NCI-H2196 treated with DMSO at 0.1 percent for 48 hours (cell line): Measurements from ENCODE around the gene SMARCA2.

ENCODE experiments used
- DNase-seq: peaks from one replicate; lab custom pipeline; 2025; ENCODE audit not compliant: unreplicated experiment; lab: John Stamatoyannopoulos, UW

The SMARCA2 gene

GRCh38 chr9:2086971-2087370 lies 71.8 kb downstream of the SMARCA2 start:
- DNase-seq, result no peak

- peak; percentile 19 for DNase-seq
Measured at GRCh38 chr9:2087500-2088313, 72.6 kb downstream of the SMARCA2 start.

- DNase-seq, result no peak
Measured at GRCh38 chr9:2093920-2094597, 78.9 kb downstream of the SMARCA2 start.

GRCh38 chr9:2096376-2096970 lies 81.3 kb downstream of the SMARCA2 start:
- DNase-seq, result no peak

- no peak for DNase-seq
Measured at GRCh38 chr9:2106666-2107065, 91.5 kb downstream of the SMARCA2 start.

- no peak for DNase-seq
Measured at GRCh38 chr9:2107906-2108451, 92.8 kb downstream of the SMARCA2 start.

GRCh38 chr9:2109069-2109650 lies 94.0 kb downstream of the SMARCA2 start:
- DNase-seq, result no peak

GRCh38 chr9:2110036-2110435 lies 94.9 kb downstream of the SMARCA2 start:
- no peak for DNase-seq

- DNase-seq, result no peak
Measured at GRCh38 chr9:2116073-2116472, 100.9 kb downstream of the SMARCA2 start.

- DNase-seq, result no peak
Measured at GRCh38 chr9:2117527-2117926, 102.4 kb downstream of the SMARCA2 start.

- no peak for DNase-seq
Measured at GRCh38 chr9:2119566-2119965, 104.4 kb downstream of the SMARCA2 start.

- DNase-seq, result no peak
Measured at GRCh38 chr9:2120926-2121689, 106.0 kb downstream of the SMARCA2 start.

GRCh38 chr9:2122299-2122698 lies 107.2 kb downstream of the SMARCA2 start:
- DNase-seq, result no peak

- DNase-seq, result no peak
Measured at GRCh38 chr9:2125906-2126305, 110.8 kb downstream of the SMARCA2 start.

GRCh38 chr9:2126331-2126803 lies 111.2 kb downstream of the SMARCA2 start:
- DNase-seq, result no peak

- no peak for DNase-seq
Measured at GRCh38 chr9:2127486-2127885, 112.3 kb downstream of the SMARCA2 start.

- DNase-seq, result no peak
Measured at GRCh38 chr9:2128141-2128540, 113.0 kb downstream of the SMARCA2 start.

- DNase-seq, result no peak
Measured at GRCh38 chr9:2128618-2129017, 113.5 kb downstream of the SMARCA2 start.

- DNase-seq, result no peak
Measured at GRCh38 chr9:2130941-2131340, 115.8 kb downstream of the SMARCA2 start.

GRCh38 chr9:2132484-2133082 lies 117.4 kb downstream of the SMARCA2 start:
- DNase-seq, result peak; percentile 53
